Measurements from ENCODE around the gene C1GALT1.

The C1GALT1 gene

DNA sequence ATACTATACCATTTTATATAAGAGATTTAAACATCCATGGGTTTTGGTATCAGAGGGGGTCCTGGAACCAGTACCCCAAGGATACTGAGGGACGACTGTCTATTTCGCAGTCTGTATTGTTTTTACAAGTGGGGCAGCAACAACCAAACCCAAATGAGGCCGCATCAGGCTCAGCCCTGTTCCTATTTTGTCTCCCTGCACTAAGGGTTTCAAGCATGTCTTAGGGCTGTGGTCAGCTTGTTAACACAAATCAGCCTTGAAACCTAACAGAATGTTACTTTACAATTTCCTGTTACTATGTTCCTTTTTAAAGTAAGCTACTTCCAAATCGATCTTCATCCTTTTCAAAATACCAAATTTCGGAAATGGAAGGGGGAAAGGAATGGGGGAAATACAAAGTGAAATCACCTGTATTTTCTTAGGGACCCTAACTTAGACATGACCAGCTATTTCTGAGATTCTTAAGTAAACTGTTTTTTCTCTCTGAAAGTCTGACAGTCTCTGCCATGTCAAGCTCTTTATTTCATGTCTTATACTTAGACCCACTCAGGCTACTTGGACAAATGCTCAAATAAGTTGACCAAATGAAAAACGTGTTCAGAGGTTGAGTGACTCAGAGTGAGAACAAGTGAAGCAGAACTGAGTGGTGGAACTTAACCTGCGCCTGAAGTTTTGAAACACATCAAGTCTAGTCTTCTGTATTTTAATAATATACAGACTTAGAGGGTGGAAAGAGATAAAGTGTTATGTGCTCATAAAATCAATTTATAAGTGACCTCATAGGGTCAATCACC lies 75.8 kb downstream of the C1GALT1 start:
- no peak overlapping the region for H3K9ac ChIP-seq (ENCODE audit: insufficient read length)
- no peak overlapping the region for H3K27ac ChIP-seq
- TF ChIP-seq FOXP2 (optimal IDR thresholded peaks at IDR 0.05; ENCODE audit: control extremely low read depth, extremely low read length, insufficient read depth) (no peak), EZH2 (IDR thresholded peaks at IDR 0.05) (no peak), POLR2AphosphoS5 (IDR thresholded peaks at IDR 0.05; ENCODE audit: borderline replicate concordance, low read depth, low read length) (no peak)
- no peaks in the 10 kb centered on the region for H3K9me3 ChIP-seq (ENCODE audit: low read depth, low read length)
- H3K36me3 ChIP-seq (ENCODE audit: insufficient read depth, low read length), result no peaks in the 10 kb centered on the region
- no peak for DNase-seq (ENCODE audit: low read depth, low spot score)
- H3K4me3 ChIP-seq, result no peak overlapping the region

DNA sequence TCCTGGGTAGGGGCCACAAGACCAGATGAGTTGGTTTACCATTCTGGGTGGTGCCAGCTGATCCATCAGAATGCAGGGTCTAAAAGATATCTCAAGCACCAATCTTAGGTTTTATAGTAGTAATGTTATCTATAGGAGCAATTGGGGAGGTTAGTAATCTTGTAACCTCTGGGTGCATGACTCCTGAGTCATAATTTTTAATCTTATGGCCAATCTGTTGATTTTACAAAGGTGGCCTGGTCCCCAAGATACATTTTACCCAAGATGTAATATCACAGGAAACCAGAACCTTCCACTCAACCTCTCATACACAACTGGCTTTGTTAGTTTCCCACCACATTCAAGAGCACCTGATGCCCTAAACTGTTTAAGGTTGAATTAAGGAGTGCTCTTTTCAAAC lies 79.5 kb downstream of the C1GALT1 start:
- Histone ChIP-seq H3K36me3 (ENCODE audit: insufficient read depth, low read length) (no peaks in the 10 kb centered on the region), H3K9ac (ENCODE audit: insufficient read length) (no peak overlapping the region), H3K4me3 (no peak overlapping the region), H3K27ac (no peak overlapping the region), H3K9me3 (ENCODE audit: low read depth, low read length) (no peaks in the 10 kb centered on the region)
- no peak for DNase-seq (ENCODE audit: low read depth, low spot score)
- TF ChIP-seq POLR2AphosphoS5 (IDR thresholded peaks at IDR 0.05; ENCODE audit: borderline replicate concordance, low read depth, low read length), result no peak
- no peak for TF ChIP-seq FOXP2 (optimal IDR thresholded peaks at IDR 0.05; ENCODE audit: control extremely low read depth, extremely low read length, insufficient read depth)
- TF ChIP-seq EZH2 (IDR thresholded peaks at IDR 0.05), result no peak

DNA sequence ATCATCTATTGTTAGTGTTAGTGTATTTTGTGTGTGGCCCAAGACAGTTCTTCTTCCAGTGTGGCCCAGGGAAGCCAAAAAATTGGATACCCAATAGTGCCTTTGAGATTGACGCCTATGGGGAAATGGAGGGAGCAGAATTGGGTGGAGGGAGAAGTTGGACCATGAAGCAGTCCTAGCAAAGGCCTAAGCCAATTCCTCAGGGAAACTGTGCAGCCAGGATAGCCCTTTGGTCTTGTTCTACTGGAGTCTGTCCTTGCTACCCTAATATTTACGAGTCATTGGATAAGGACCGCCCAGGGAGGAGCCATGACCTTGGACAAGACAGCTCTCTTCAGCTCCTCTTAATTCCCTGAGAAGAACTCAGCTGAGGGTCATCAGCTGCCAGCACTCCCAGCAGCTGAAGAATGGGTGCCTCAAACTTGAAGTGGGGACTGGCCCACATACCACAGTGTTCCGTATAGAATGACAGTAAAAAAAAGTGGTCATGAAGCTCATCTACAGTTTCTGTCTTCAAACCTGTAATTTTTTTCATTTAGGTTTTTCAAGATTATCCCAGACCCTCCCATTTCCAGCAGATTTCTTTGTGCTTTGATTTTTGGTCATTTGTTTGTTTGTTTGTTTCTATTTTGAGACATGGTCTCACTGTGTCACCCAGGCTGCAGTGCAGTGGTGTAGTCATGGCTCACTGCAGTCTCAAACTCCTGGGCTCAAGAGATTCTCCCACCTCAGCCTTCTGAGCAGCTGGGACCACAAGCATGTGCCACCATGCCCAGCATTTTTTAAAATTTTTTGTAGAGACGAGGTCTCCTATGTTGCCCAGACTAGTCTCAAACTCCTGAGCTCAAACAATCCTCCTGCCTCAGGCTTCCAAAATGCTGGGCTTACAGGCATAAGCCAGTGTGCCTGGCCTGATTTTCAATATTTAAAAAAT lies 81.2 kb downstream of the C1GALT1 start:
- no peaks in the 10 kb centered on the region for H3K9me3 ChIP-seq (ENCODE audit: low read depth, low read length)
- TF ChIP-seq POLR2AphosphoS5 (IDR thresholded peaks at IDR 0.05; ENCODE audit: borderline replicate concordance, low read depth, low read length) (no peak), FOXP2 (optimal IDR thresholded peaks at IDR 0.05; ENCODE audit: control extremely low read depth, extremely low read length, insufficient read depth) (no peak), EZH2 (IDR thresholded peaks at IDR 0.05) (no peak)
- H3K9ac ChIP-seq (ENCODE audit: insufficient read length), result no peak overlapping the region
- DNase-seq (ENCODE audit: low read depth, low spot score), result no peak
- H3K36me3 ChIP-seq (ENCODE audit: insufficient read depth, low read length), result no peaks in the 10 kb centered on the region
- no peak overlapping the region for H3K27ac ChIP-seq
- no peak overlapping the region for H3K4me3 ChIP-seq

DNA sequence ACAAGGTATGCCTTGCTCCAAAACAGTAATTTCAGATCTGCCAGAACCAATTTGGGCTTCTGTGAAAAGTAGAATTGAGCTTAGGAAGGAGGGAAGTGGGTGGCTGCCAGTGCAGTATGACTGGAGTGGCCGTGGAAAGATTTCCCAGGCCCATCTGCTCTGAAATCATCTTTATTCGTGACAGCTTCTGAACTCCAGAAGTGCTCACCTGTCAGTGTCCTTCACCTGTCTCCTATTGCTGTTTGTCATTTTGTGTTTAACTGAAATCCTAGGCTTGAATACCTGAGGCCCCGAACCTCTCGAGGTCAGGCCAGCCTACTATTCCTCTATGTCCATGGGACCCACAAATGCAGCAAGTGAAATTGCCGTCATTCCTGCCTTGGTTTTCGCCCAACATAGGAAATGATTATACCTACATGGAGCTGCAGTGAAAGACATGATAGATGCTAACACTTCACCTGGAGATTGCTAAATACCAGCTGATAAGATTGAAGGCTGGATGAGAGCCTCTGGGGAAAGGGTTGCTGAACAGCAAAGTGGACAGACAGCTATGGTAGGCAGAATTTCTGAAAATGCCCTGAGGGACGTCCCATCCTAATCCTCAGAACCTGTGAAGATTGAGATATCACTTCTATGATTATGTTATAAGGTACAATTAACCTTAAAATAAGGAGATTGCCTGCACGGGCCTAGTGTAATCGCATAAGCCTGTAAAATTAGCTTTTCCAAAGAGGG lies 82.1 kb downstream of the C1GALT1 start:
- DNase-seq (ENCODE audit: low read depth, low spot score), result no peak
- H3K9me3 ChIP-seq (ENCODE audit: low read depth, low read length), result no peaks in the 10 kb centered on the region
- H3K9ac ChIP-seq (ENCODE audit: insufficient read length), result no peak overlapping the region
- TF ChIP-seq POLR2AphosphoS5 (IDR thresholded peaks at IDR 0.05; ENCODE audit: borderline replicate concordance, low read depth, low read length) (no peak), FOXP2 (optimal IDR thresholded peaks at IDR 0.05; ENCODE audit: control extremely low read depth, extremely low read length, insufficient read depth) (no peak), EZH2 (IDR thresholded peaks at IDR 0.05) (no peak)
- H3K27ac ChIP-seq, result no peak overlapping the region
- no peak overlapping the region for H3K4me3 ChIP-seq
- no peaks in the 10 kb centered on the region for H3K36me3 ChIP-seq (ENCODE audit: insufficient read depth, low read length)

DNA sequence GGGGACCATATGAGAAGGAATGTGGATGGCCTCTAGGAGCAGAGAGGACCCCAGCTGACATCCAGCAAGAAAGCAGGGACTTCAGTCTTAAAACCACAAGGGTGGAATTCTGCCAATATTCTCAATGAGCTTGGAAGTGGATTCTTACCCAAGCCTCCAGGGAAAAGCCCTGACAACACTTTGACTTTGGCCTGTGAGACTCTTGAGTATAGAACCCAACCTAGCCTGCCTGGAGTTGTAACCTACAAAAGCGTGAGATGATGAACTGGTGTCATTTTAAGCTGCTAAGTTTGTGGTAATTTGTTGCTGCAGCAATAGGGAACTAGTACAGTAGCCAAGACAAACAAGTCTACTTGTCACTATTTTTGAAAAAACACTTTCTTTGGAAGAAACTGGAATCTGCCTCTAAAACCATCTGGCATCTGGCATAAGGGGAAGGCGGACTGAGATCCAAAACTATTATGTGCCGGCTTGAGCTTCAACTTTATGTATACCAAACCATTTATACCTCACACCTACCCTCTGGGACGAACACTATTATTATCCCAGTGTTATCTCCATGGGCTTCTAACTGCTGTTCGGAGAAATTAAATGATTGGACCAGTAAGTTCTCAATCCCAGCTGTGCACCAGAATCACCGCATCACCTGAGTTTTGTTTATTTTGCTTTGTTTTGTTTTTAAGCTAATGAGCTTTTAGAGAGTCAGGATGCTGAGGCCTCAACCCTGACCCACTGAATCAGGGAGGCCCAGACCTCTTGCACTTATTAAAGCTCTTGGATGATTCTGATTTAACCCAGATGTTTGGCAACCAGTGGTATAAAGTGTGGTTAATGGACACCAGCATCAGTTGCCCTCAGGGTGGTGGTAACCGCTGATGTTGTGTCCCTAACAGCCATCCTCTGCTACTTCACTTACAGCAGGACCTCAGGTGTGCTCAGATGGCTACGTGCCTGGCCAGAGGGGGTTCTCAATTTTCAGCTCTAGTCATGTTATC lies 83.0 kb downstream of the C1GALT1 start:
- no peak overlapping the region for H3K27ac ChIP-seq
- no peaks in the 10 kb centered on the region for H3K36me3 ChIP-seq (ENCODE audit: insufficient read depth, low read length)
- TF ChIP-seq FOXP2 (optimal IDR thresholded peaks at IDR 0.05; ENCODE audit: control extremely low read depth, extremely low read length, insufficient read depth) (no peak), EZH2 (IDR thresholded peaks at IDR 0.05) (no peak), POLR2AphosphoS5 (IDR thresholded peaks at IDR 0.05; ENCODE audit: borderline replicate concordance, low read depth, low read length) (no peak)
- DNase-seq (ENCODE audit: low read depth, low spot score), result peak; percentile 37
- H3K9me3 ChIP-seq (ENCODE audit: low read depth, low read length), result no peaks in the 10 kb centered on the region
- H3K9ac ChIP-seq (ENCODE audit: insufficient read length), result no peak overlapping the region
- H3K4me3 ChIP-seq, result no peak overlapping the region

DNA sequence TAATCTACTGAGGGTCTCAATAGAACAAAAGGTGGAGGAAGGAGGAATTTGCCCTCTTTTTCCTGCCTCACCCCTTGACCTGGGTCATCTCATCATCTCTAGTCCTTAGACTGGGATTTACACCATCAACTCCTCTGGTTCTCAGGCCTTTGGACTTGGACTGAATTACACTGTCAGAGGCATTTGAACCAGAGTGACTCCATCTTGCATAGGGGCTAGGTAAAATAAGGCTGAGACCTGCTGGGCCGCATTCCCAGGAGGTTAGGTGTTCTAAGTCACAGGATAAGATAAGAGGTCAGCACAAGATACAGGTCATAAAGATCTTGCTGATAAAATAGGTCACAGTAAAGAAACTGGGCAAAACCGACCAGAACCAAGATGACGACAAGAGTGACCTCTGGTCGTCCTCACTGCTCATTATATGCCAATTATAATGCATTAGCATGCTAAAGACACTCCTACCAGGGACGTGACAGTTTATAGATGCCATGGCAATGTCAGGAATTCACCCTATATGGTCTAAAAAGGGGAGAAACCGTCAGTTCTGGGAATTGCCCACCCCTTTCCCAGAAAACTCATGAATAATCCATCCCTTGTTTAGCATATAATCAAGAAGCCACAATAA lies 84.0 kb downstream of the C1GALT1 start:
- H3K36me3 ChIP-seq (ENCODE audit: insufficient read depth, low read length), result no peaks in the 10 kb centered on the region
- H3K9ac ChIP-seq (ENCODE audit: insufficient read length), result no peak overlapping the region
- TF ChIP-seq EZH2 (IDR thresholded peaks at IDR 0.05) (no peak), FOXP2 (optimal IDR thresholded peaks at IDR 0.05; ENCODE audit: control extremely low read depth, extremely low read length, insufficient read depth) (no peak), POLR2AphosphoS5 (IDR thresholded peaks at IDR 0.05; ENCODE audit: borderline replicate concordance, low read depth, low read length) (no peak)
- H3K9me3 ChIP-seq (ENCODE audit: low read depth, low read length), result no peaks in the 10 kb centered on the region
- no peak for DNase-seq (ENCODE audit: low read depth, low spot score)
- no peak overlapping the region for H3K4me3 ChIP-seq
- no peak overlapping the region for H3K27ac ChIP-seq
